ENCODE measurements around the gene COMT.
A peak's percentile ranks its signal among the peaks of the same experiment; 100 is the strongest.

Gene COMT

GRCh38 chr22:19982991-19983578, 41.5 kb downstream of the COMT start:
- Histone ChIP-seq H2AFZ (ENCODE audit: low read length) (no peak overlapping the region), H3K36me3 (replicated peaks in 1 of 2; ENCODE audit: control insufficient read depth in 2 of 2, insufficient read depth in 2 of 2, low read length in 2 of 2) (peaks cover 38 to 59% of the 10 kb centered on the region in 2 donors), H2BK120ac (ENCODE audit: low read depth, low read length) (no peak overlapping the region), H3K4ac (ENCODE audit: low read length) (no peak overlapping the region), H3K9ac (ENCODE audit: low read depth, low read length, poor library complexity) (no peak overlapping the region), H3K14ac (ENCODE audit: low read length) (no peak overlapping the region), H4K91ac (ENCODE audit: low read depth, low read length, poor library complexity) (no peak overlapping the region), H3K4me3 (ENCODE audit: low read length in 2 of 2) (no peak overlapping the region), H3K27me3 (ENCODE audit: control insufficient read depth in 3 of 3, insufficient read depth in 3 of 3, low read depth in 1 of 3, low read length in 3 of 3) (no peaks in the 10 kb centered on the region), H3K79me1 (ENCODE audit: low read depth, low read length) (peaks cover 28% of the 10 kb centered on the region), H3K4me1 (ENCODE audit: control insufficient read depth in 2 of 2, insufficient read depth in 1 of 2, low read depth in 1 of 2, low read length in 2 of 2) (peaks cover 20 to 23% of the 10 kb centered on the region in 2 donors), H3K23ac (ENCODE audit: low read depth, low read length, poor library complexity) (no peak overlapping the region), H3K9me3 (replicated peaks in 1 of 2; ENCODE audit: control insufficient read depth in 2 of 2, insufficient read depth in 1 of 2, low read depth in 1 of 2, low read length in 2 of 2) (no peaks in the 10 kb centered on the region), H3K27ac (replicated peaks; ENCODE audit: low read length) (no peak overlapping the region), H2BK15ac (ENCODE audit: low read length) (no peak overlapping the region), H4K8ac (ENCODE audit: low read depth, low read length) (no peak overlapping the region), H3K18ac (ENCODE audit: low read length) (no peak overlapping the region), H2AK5ac (ENCODE audit: low read depth, low read length) (no peak overlapping the region), H2BK5ac (ENCODE audit: low read length) (peak overlapping the region; percentile 29), H2BK12ac (ENCODE audit: low read length) (no peak overlapping the region), H3K4me2 (ENCODE audit: insufficient read depth, low read length, poor library complexity, severe bottlenecking) (no peak overlapping the region)
- WGBS, 2 donors (ENCODE audit: extremely low coverage in 2 of 2, insufficient read length in 2 of 2, insufficient replicate concordance in 1 of 2), result no CpG with 5 or more reads among the region's 8 CpGs
- DNase-seq (ENCODE audit: low spot score), result no peak

DNA sequence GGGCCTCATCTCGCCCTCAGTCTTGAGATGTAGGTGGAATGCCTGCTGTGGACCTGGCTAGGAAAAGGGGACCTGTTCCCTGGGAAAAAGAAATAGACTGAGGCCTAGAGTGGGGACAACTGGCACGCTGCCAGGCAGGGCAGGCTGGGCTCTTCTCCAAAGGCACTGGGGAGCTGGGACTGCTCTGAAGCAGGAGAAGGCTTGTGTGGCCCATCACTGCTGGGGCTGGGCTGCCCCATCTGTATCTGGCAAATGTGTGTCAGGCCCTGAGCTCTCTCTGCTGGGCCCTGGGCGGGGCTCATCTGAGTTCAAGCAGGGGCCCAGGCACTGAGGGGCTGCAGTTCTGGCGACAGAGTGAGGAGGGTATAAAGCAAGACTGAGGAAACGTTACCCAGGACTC, 42.2 kb downstream of the COMT start:
- Histone ChIP-seq H2BK5ac (ENCODE audit: low read length) (no peak overlapping the region), H2AK5ac (ENCODE audit: low read depth, low read length) (no peak overlapping the region), H3K4me3 (ENCODE audit: low read length in 2 of 2) (no peak overlapping the region), H4K8ac (ENCODE audit: low read depth, low read length) (no peak overlapping the region), H4K91ac (ENCODE audit: low read depth, low read length, poor library complexity) (no peak overlapping the region), H2BK12ac (ENCODE audit: low read length) (no peak overlapping the region), H3K4ac (ENCODE audit: low read length) (no peak overlapping the region), H3K9me3 (replicated peaks in 1 of 2; ENCODE audit: control insufficient read depth in 2 of 2, insufficient read depth in 1 of 2, low read depth in 1 of 2, low read length in 2 of 2) (no peaks in the 10 kb centered on the region), H3K36me3 (replicated peaks in 1 of 2; ENCODE audit: control insufficient read depth in 2 of 2, insufficient read depth in 2 of 2, low read length in 2 of 2) (peaks cover 33 to 53% of the 10 kb centered on the region in 2 donors), H3K4me2 (ENCODE audit: insufficient read depth, low read length, poor library complexity, severe bottlenecking) (no peak overlapping the region), H2BK15ac (ENCODE audit: low read length) (no peak overlapping the region), H2AFZ (ENCODE audit: low read length) (no peak overlapping the region), H3K27me3 (ENCODE audit: control insufficient read depth in 3 of 3, insufficient read depth in 3 of 3, low read depth in 1 of 3, low read length in 3 of 3) (no peaks in the 10 kb centered on the region), H2BK120ac (ENCODE audit: low read depth, low read length) (no peak overlapping the region), H3K18ac (ENCODE audit: low read length) (no peak overlapping the region), H3K27ac (replicated peaks; ENCODE audit: low read length) (no peak overlapping the region), H3K79me1 (ENCODE audit: low read depth, low read length) (peaks cover 28% of the 10 kb centered on the region), H3K9ac (ENCODE audit: low read depth, low read length, poor library complexity) (peak overlapping the region; percentile 39), H3K14ac (ENCODE audit: low read length) (no peak overlapping the region), H3K4me1 (ENCODE audit: control insufficient read depth in 2 of 2, insufficient read depth in 1 of 2, low read depth in 1 of 2, low read length in 2 of 2) (peaks cover 20 to 23% of the 10 kb centered on the region in 2 donors), H3K23ac (ENCODE audit: low read depth, low read length, poor library complexity) (no peak overlapping the region)
- no peak for DNase-seq (ENCODE audit: low spot score)
- WGBS, 2 donors (ENCODE audit: extremely low coverage in 2 of 2, insufficient read length in 2 of 2, insufficient replicate concordance in 1 of 2), result no CpG with 5 or more reads among the region's 5 CpGs

GRCh38 chr22:19984201-19984753, 42.7 kb downstream of the COMT start:
- Histone ChIP-seq H2BK12ac (ENCODE audit: low read length) (no peak overlapping the region), H2AK5ac (ENCODE audit: low read depth, low read length) (no peak overlapping the region), H3K14ac (ENCODE audit: low read length) (no peak overlapping the region), H4K8ac (ENCODE audit: low read depth, low read length) (peak overlapping the region; percentile 19), H3K4me2 (ENCODE audit: insufficient read depth, low read length, poor library complexity, severe bottlenecking) (no peak overlapping the region), H3K9me3 (replicated peaks in 1 of 2; ENCODE audit: control insufficient read depth in 2 of 2, insufficient read depth in 1 of 2, low read depth in 1 of 2, low read length in 2 of 2) (no peaks in the 10 kb centered on the region), H3K4me1 (ENCODE audit: control insufficient read depth in 2 of 2, insufficient read depth in 1 of 2, low read depth in 1 of 2, low read length in 2 of 2) (peaks cover 20 to 23% of the 10 kb centered on the region in 2 donors), H2BK120ac (ENCODE audit: low read depth, low read length) (no peak overlapping the region), H4K91ac (ENCODE audit: low read depth, low read length, poor library complexity) (no peak overlapping the region), H3K4ac (ENCODE audit: low read length) (no peak overlapping the region), H3K4me3 (ENCODE audit: low read length in 2 of 2) (no peak overlapping the region), H3K79me1 (ENCODE audit: low read depth, low read length) (peaks cover 27% of the 10 kb centered on the region), H3K36me3 (replicated peaks in 1 of 2; ENCODE audit: control insufficient read depth in 2 of 2, insufficient read depth in 2 of 2, low read length in 2 of 2) (peaks cover 27 to 47% of the 10 kb centered on the region in 2 donors), H3K18ac (ENCODE audit: low read length) (peak overlapping the region; percentile 25), H2BK15ac (ENCODE audit: low read length) (no peak overlapping the region), H3K23ac (ENCODE audit: low read depth, low read length, poor library complexity) (peak overlapping the region; percentile 45), H3K9ac (ENCODE audit: low read depth, low read length, poor library complexity) (peak overlapping the region; percentile 72), H2BK5ac (ENCODE audit: low read length) (peak overlapping the region; percentile 1), H3K27me3 (ENCODE audit: control insufficient read depth in 3 of 3, insufficient read depth in 3 of 3, low read depth in 1 of 3, low read length in 3 of 3) (no peaks in the 10 kb centered on the region), H3K27ac (replicated peaks; ENCODE audit: low read length) (no peak overlapping the region), H2AFZ (ENCODE audit: low read length) (no peak overlapping the region)
- no peak for DNase-seq (ENCODE audit: low spot score)
- WGBS, 2 donors (ENCODE audit: extremely low coverage in 2 of 2, insufficient read length in 2 of 2, insufficient replicate concordance in 1 of 2), result no CpG with 5 or more reads among the region's 19 CpGs

DNA sequence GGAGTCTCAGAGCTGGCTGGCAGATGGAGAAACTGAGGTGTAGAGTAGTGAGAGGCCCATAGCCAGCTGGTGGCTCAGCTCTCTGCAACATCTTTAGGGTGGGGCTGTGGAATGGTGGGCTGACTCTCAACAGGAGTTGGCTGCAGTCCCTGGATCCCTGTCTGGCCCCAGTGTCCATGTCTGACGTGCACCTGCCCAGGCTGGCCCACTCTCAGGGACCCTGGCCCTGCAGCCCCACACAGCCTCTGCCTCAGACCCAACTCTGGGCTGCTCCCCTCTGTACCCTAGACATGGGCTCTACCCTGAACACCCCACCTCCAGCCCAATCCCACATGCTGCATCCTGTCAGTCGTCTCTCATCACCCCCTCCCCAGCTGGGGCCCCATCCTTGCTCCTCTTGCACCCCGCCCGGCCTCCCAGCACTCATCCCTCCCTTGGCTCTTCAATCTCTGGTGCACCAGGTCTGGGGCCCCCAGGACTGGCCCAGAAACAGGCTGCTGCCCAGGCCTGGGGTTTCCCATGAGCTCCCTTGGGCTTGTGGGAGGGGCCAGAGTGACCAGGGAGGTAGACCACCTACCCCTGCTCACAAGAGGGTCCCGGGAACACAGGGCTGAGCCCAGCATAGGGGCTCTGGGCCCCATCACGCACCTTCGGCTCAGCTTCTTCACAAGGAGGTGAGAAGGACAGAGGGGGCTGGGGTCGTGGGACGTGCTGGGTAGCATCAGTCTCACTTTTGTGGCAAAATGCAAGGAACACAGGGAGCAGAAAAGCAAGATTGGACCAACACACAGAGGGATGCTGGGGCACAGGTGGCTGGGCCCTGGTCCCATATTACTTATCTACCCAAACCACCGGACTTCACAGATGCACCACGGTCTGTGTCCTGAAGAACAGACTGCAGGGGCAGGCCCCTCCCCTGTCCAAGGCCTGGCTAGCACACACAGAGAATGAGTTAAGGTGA, 43.6 kb downstream of the COMT start:
- Histone ChIP-seq H2BK5ac (ENCODE audit: low read length) (peak overlapping the region; percentile 1), H2BK120ac (ENCODE audit: low read depth, low read length) (peak overlapping the region; percentile 51), H4K8ac (ENCODE audit: low read depth, low read length) (peak overlapping the region; percentile 19), H3K4me3 (ENCODE audit: low read length in 2 of 2) (peak overlapping the region; percentile 94 to 95), H3K79me1 (ENCODE audit: low read depth, low read length) (peaks cover 25% of the 10 kb centered on the region), H3K27ac (replicated peaks; ENCODE audit: low read length) (no peak overlapping the region), H3K36me3 (replicated peaks in 1 of 2; ENCODE audit: control insufficient read depth in 2 of 2, insufficient read depth in 2 of 2, low read length in 2 of 2) (peaks cover 22 to 40% of the 10 kb centered on the region in 2 donors), H3K18ac (ENCODE audit: low read length) (peak overlapping the region; percentile 9), H3K4me2 (ENCODE audit: insufficient read depth, low read length, poor library complexity, severe bottlenecking) (no peak overlapping the region), H3K9me3 (replicated peaks in 1 of 2; ENCODE audit: control insufficient read depth in 2 of 2, insufficient read depth in 1 of 2, low read depth in 1 of 2, low read length in 2 of 2) (no peaks in the 10 kb centered on the region), H3K4me1 (ENCODE audit: control insufficient read depth in 2 of 2, insufficient read depth in 1 of 2, low read depth in 1 of 2, low read length in 2 of 2) (peaks cover 20 to 23% of the 10 kb centered on the region in 2 donors), H2BK12ac (ENCODE audit: low read length) (no peak overlapping the region), H2BK15ac (ENCODE audit: low read length) (peak overlapping the region; percentile 34), H4K91ac (ENCODE audit: low read depth, low read length, poor library complexity) (no peak overlapping the region), H3K4ac (ENCODE audit: low read length) (no peak overlapping the region), H3K14ac (ENCODE audit: low read length) (no peak overlapping the region), H3K9ac (ENCODE audit: low read depth, low read length, poor library complexity) (no peak overlapping the region), H2AFZ (ENCODE audit: low read length) (no peak overlapping the region), H3K23ac (ENCODE audit: low read depth, low read length, poor library complexity) (peak overlapping the region; percentile 45), H3K27me3 (ENCODE audit: control insufficient read depth in 3 of 3, insufficient read depth in 3 of 3, low read depth in 1 of 3, low read length in 3 of 3) (no peaks in the 10 kb centered on the region), H2AK5ac (ENCODE audit: low read depth, low read length) (peak overlapping the region; percentile 63)
- WGBS, 2 donors (ENCODE audit: extremely low coverage in 2 of 2, insufficient read length in 2 of 2, insufficient replicate concordance in 1 of 2), result no CpG with 5 or more reads among the region's 11 CpGs
- DNase-seq (ENCODE audit: low spot score), result no peak

All from neuronal stem cell (in vitro differentiated cells).